GM23338 (cell line): ENCODE data around the gene EFS. TPM values are rescaled to one million over a fixed set of nuclear protein-coding genes. Genes with fewer than 3 reads are reported as not detected.
A peak's percentile ranks its signal among the peaks of the same experiment; 100 is the strongest.

Experiments used
- ATAC-seq: fragments of 200-7000 bp; cut with Tn5 transposase; 3 replicates; pipeline ENCODE4 v1.9.1; 2020
- DNase-seq: peaks from one replicate; pipeline ENCODE4 v3.0.0-alpha.2; 2015; ENCODE audit warnings: low spot score
- H2AFZ ChIP-seq: fragments of 200-600 bp; sonication (generic); 2 replicates; pipeline ENCODE4 v1.8.0; 2016; ENCODE audit warnings: antibody characterized with exemption, mild to moderate bottlenecking, moderate library complexity
- H3F3A ChIP-seq: fragments of 200-600 bp; sonication (generic); replicated peaks from 2 replicates; pipeline ENCODE4 v1.8.0; 2017; ENCODE audit warnings: antibody characterized with exemption, mixed run types, low read depth
- H3K27ac ChIP-seq: fragments of 200-600 bp; sonication (generic); 2 replicates; pipeline ENCODE4 v1.6.1; 2016; ENCODE audit warnings: low read depth
- H3K27me3 ChIP-seq: fragments of 200-600 bp; sonication (generic); 2 replicates; pipeline ENCODE4 v1.8.0; 2016; ENCODE audit warnings: mild to moderate bottlenecking, mixed run types, moderate library complexity; ENCODE audit not compliant: insufficient read depth
- H3K36me3 ChIP-seq: fragments of 200-600 bp; sonication (generic); 2 replicates; pipeline ENCODE4 v1.8.0; 2016; ENCODE audit warnings: mild to moderate bottlenecking; ENCODE audit not compliant: insufficient read depth
- H3K4me1 ChIP-seq: fragments of 200-600 bp; sonication (generic); 2 replicates; pipeline ENCODE4 v1.8.0; 2016; ENCODE audit warnings: mild to moderate bottlenecking, moderate library complexity; ENCODE audit not compliant: insufficient read depth
- H3K4me2 ChIP-seq: fragments of 200-600 bp; sonication (generic); 2 replicates; pipeline ENCODE4 v1.7.1; 2017; ENCODE audit warnings: mixed run types
- H3K4me3 ChIP-seq: fragments of 200-600 bp; sonication (generic); 2 replicates; pipeline ENCODE4 v1.6.1; 2016; ENCODE audit warnings: mixed run types
- H3K79me2 ChIP-seq: fragments of 200-600 bp; sonication (generic); replicated peaks from 2 replicates; pipeline ENCODE4 v1.8.0; 2017; ENCODE audit warnings: mild to moderate bottlenecking; ENCODE audit not compliant: insufficient read depth
- H3K9me2 ChIP-seq: fragments of 200-600 bp; sonication (generic); 2 replicates; pipeline ENCODE4 v1.8.0; 2017; ENCODE audit not compliant: insufficient read depth
- H4K20me1 ChIP-seq: fragments of 200-600 bp; sonication (generic); replicated peaks from 2 replicates; pipeline ENCODE4 v1.8.0; 2017; ENCODE audit warnings: mild to moderate bottlenecking; ENCODE audit not compliant: insufficient read depth
- H3K27ac Mint-ChIP-seq: 2 replicates; pipeline ENCODE4 v1.8.0; 2020; ENCODE audit warnings: inconsistent platforms, mild to moderate bottlenecking, moderate library complexity, mixed read lengths
- H3K27me3 Mint-ChIP-seq: 3 replicates; pipeline ENCODE4 v1.8.0; 2022; ENCODE audit warnings: low read depth, mild to moderate bottlenecking, moderate library complexity, mixed read lengths, inconsistent platforms; ENCODE audit not compliant: insufficient read depth, poor library complexity
- H3K36me3 Mint-ChIP-seq: 3 replicates; pipeline ENCODE4 v1.8.0; 2021; ENCODE audit warnings: low read depth, mild to moderate bottlenecking, inconsistent platforms, moderate library complexity, mixed read lengths
- H3K4me1 Mint-ChIP-seq: 3 replicates; pipeline ENCODE4 v1.8.0; 2020; ENCODE audit warnings: mild to moderate bottlenecking, inconsistent platforms, mixed read lengths
- H3K4me3 Mint-ChIP-seq: 3 replicates; pipeline ENCODE4 v1.8.0; 2021; ENCODE audit warnings: moderate library complexity, mild to moderate bottlenecking, inconsistent platforms, mixed read lengths
- H3K9me3 Mint-ChIP-seq: 3 replicates; pipeline ENCODE4 v1.8.0; 2020; ENCODE audit warnings: moderate library complexity, mild to moderate bottlenecking, inconsistent platforms, mixed read lengths
- CREB1 ChIP-seq: fragments of 250-450 bp; sonication (Bioruptor Pico); IDR thresholded peaks from 2 replicates; pipeline ENCODE4 v1.5.0; 2020; ENCODE audit warnings: low read depth, mild to moderate bottlenecking, moderate library complexity
- EZH2 ChIP-seq: fragments of 200-600 bp; sonication (generic); IDR thresholded peaks from one replicate; pipeline ENCODE4 v1.8.0; 2017; ENCODE audit warnings: antibody characterized with exemption, mild to moderate bottlenecking, low read depth; ENCODE audit not compliant: unreplicated experiment
- JUNB ChIP-seq: IDR thresholded peaks from one replicate; pipeline ENCODE4 v1.6.1; 2016; ENCODE audit warnings: antibody characterized with exemption; ENCODE audit not compliant: unreplicated experiment
- POLR2AphosphoS5 ChIP-seq: IDR thresholded peaks from 2 replicates; pipeline ENCODE4 v1.6.1; 2016; ENCODE audit warnings: antibody characterized with exemption, low read depth
- STAT1 ChIP-seq: IDR thresholded peaks from one replicate; pipeline ENCODE4 v1.6.1; 2016; ENCODE audit warnings: antibody characterized with exemption; ENCODE audit not compliant: unreplicated experiment
- ZNF114 ChIP-seq: fragments of 250-450 bp; sonication (Bioruptor Pico); IDR thresholded peaks from 2 replicates; pipeline ENCODE4 v1.5.0; 2020; ENCODE audit warnings: mild to moderate bottlenecking, moderate library complexity
- ZNF331 ChIP-seq: fragments of 250-450 bp; sonication (Bioruptor Pico); IDR thresholded peaks from 2 replicates; pipeline ENCODE4 v1.5.0; 2020; ENCODE audit warnings: low read depth, mild to moderate bottlenecking, moderate library complexity
- long read RNA-seq: library from polyadenylated mRNA; unstranded; transcript quantifications from one replicate; pipeline ENCODE4 v2.0.0, GENCODE V29; 2020; ENCODE audit not compliant: unreplicated experiment
- polyA plus RNA-seq: library from polyadenylated mRNA; unstranded; fragments of >200 nt; fragmentation: Nextera tagmentation; extraction: Ambion mirVana; gene quantifications from 2 replicates; pipeline ENCODE4 v1.2.1, GENCODE V29; 2016
- total RNA-seq: library from RNA; depleted of rRNA; stranded (reverse); fragments of >200 nt; shearing (Covaris generic); gene quantifications from 2 replicates; pipeline ENCODE4 v1.2.3, GENCODE V29; 2014; rRNA removed
- TF ChIP-seq, protein P1 (sequence below): IDR thresholded peaks from one replicate; pipeline ENCODE4 v1.6.1; 2018; ENCODE audit warnings: antibody characterized with exemption; ENCODE audit not compliant: unreplicated experiment
- TF ChIP-seq, protein P2 (sequence below), 2 experiments: fragments of 200-600 bp in 1 of 2; sonication (generic) in 1 of 2; conservative IDR thresholded peaks; 2 replicates each; pipeline versions ENCODE4 v1.5.1 to v1.6.1; 2016 to 2017; ENCODE audit warnings: antibody characterized with exemption in 2 of 2, low read depth in 2 of 2, mild to moderate bottlenecking in 2 of 2, moderate library complexity in 1 of 2
- TF ChIP-seq, protein P3 (sequence below): IDR thresholded peaks from 2 replicates; pipeline ENCODE4 v1.6.1; 2016; ENCODE audit warnings: antibody characterized with exemption

The EFS gene
- total RNA-seq (13.6 and 18.9 TPM in 2 replicates), polyA plus RNA-seq (5.1 and 6.4 TPM in 2 replicates)
- long read RNA-seq, result 0 reads

- H3K4me3 Mint-ChIP-seq, result peak within 1 kb of the TSS; percentile 90
- peaks cover 37% of the 10 kb centered on the region for H3K27me3 ChIP-seq
- peaks cover 3% of the 10 kb centered on the region; the same call in 1 of the 2 replicates for H4K20me1 ChIP-seq
- H3K4me1 ChIP-seq, result peaks cover 30% of the 10 kb centered on the region
- H3K9me2 ChIP-seq, result peaks cover 4% of the 10 kb centered on the region; the same call in 1 of the 2 replicates
- peak within 1 kb of the TSS; percentile 95 for H2AFZ ChIP-seq
- peaks cover 17% of the 10 kb centered on the region for H3K36me3 Mint-ChIP-seq
- peak; percentile 70 for DNase-seq
- H3K27me3 Mint-ChIP-seq, result peaks cover 37% of the 10 kb centered on the region
- H3K36me3 ChIP-seq, result no peaks in the 10 kb centered on the region
- no peaks in the 10 kb centered on the region; the same call in 2 of the 3 replicates for H3K9me3 Mint-ChIP-seq
- H3F3A ChIP-seq, result peaks cover 18% of the 10 kb centered on the region
- H3K4me3 ChIP-seq, result peak within 1 kb of the TSS; percentile 87
- peaks cover 45% of the 10 kb centered on the region for H3K4me1 Mint-ChIP-seq
- peak within 1 kb of the TSS; percentile 97 for H3K4me2 ChIP-seq
- H3K27ac Mint-ChIP-seq, result 0 out of 2 replicates have a peak within 1 kb of the TSS, but pooled peaks have one; percentile 50
- TF ChIP-seq EZH2 (peak; percentile 7), JUNB (no peak)
- H3K79me2 ChIP-seq, result peaks cover 6% of the 10 kb centered on the region; the same call in 1 of the 2 replicates
- ATAC-seq, result peak; percentile 17
- peak within 1 kb of the TSS; percentile 78; the same call in 1 of the 2 replicates for H3K27ac ChIP-seq
Observed at GRCh38 chr14:23365036-23365731, at the start of gene EFS. Gene EFS, minus strand, starts transcription at chr14:23365172. Its CDS starts 147 bp downstream, at chr14:23365025.

- H3F3A ChIP-seq, result no peaks in the 10 kb centered on the region
- H3K4me3 ChIP-seq, result no peak overlapping the region
- H3K27ac ChIP-seq, result no peak overlapping the region
- no peak overlapping the region for H2AFZ ChIP-seq
- Mint-ChIP-seq H3K4me1 (peaks cover 5% of the 10 kb centered on the region; the same call in 1 of the 3 replicates), H3K9me3 (no peaks in the 10 kb centered on the region; the same call in 2 of the 3 replicates), H3K36me3 (no peaks in the 10 kb centered on the region; the same call in 2 of the 3 replicates), H3K27me3 (peaks cover 28% of the 10 kb centered on the region), H3K4me3 (no peak overlapping the region), H3K27ac (no peak overlapping the region)
- H3K36me3 ChIP-seq, result no peaks in the 10 kb centered on the region
- no peaks in the 10 kb centered on the region for H3K4me1 ChIP-seq
- H3K27me3 ChIP-seq, result no peaks in the 10 kb centered on the region
- no peaks in the 10 kb centered on the region for H4K20me1 ChIP-seq
- H3K79me2 ChIP-seq, result no peaks in the 10 kb centered on the region
- no peak overlapping the region for H3K4me2 ChIP-seq
- ATAC-seq, result no peak
- no peak for DNase-seq
- peaks cover 3% of the 10 kb centered on the region; the same call in 1 of the 2 replicates for H3K9me2 ChIP-seq
- no peak for TF ChIP-seq ZNF331 (CRISPR knock-in tag)
- TF ChIP-seq ZNF114 (CRISPR knock-in tag), result no peak
- TF ChIP-seq, protein P1, sequence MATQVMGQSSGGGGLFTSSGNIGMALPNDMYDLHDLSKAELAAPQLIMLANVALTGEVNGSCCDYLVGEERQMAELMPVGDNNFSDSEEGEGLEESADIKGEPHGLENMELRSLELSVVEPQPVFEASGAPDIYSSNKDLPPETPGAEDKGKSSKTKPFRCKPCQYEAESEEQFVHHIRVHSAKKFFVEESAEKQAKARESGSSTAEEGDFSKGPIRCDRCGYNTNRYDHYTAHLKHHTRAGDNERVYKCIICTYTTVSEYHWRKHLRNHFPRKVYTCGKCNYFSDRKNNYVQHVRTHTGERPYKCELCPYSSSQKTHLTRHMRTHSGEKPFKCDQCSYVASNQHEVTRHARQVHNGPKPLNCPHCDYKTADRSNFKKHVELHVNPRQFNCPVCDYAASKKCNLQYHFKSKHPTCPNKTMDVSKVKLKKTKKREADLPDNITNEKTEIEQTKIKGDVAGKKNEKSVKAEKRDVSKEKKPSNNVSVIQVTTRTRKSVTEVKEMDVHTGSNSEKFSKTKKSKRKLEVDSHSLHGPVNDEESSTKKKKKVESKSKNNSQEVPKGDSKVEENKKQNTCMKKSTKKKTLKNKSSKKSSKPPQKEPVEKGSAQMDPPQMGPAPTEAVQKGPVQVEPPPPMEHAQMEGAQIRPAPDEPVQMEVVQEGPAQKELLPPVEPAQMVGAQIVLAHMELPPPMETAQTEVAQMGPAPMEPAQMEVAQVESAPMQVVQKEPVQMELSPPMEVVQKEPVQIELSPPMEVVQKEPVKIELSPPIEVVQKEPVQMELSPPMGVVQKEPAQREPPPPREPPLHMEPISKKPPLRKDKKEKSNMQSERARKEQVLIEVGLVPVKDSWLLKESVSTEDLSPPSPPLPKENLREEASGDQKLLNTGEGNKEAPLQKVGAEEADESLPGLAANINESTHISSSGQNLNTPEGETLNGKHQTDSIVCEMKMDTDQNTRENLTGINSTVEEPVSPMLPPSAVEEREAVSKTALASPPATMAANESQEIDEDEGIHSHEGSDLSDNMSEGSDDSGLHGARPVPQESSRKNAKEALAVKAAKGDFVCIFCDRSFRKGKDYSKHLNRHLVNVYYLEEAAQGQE, result no peak
- TF ChIP-seq STAT1, result no peak
- TF ChIP-seq CREB1 (CRISPR knock-in tag), result no peak
- no peak for TF ChIP-seq POLR2AphosphoS5
- TF ChIP-seq, protein P2, sequence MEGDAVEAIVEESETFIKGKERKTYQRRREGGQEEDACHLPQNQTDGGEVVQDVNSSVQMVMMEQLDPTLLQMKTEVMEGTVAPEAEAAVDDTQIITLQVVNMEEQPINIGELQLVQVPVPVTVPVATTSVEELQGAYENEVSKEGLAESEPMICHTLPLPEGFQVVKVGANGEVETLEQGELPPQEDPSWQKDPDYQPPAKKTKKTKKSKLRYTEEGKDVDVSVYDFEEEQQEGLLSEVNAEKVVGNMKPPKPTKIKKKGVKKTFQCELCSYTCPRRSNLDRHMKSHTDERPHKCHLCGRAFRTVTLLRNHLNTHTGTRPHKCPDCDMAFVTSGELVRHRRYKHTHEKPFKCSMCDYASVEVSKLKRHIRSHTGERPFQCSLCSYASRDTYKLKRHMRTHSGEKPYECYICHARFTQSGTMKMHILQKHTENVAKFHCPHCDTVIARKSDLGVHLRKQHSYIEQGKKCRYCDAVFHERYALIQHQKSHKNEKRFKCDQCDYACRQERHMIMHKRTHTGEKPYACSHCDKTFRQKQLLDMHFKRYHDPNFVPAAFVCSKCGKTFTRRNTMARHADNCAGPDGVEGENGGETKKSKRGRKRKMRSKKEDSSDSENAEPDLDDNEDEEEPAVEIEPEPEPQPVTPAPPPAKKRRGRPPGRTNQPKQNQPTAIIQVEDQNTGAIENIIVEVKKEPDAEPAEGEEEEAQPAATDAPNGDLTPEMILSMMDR (conservative IDR thresholded peaks at IDR 0.05; ENCODE audit: low read depth in 2 of 2), result no peak
- TF ChIP-seq, protein P3, sequence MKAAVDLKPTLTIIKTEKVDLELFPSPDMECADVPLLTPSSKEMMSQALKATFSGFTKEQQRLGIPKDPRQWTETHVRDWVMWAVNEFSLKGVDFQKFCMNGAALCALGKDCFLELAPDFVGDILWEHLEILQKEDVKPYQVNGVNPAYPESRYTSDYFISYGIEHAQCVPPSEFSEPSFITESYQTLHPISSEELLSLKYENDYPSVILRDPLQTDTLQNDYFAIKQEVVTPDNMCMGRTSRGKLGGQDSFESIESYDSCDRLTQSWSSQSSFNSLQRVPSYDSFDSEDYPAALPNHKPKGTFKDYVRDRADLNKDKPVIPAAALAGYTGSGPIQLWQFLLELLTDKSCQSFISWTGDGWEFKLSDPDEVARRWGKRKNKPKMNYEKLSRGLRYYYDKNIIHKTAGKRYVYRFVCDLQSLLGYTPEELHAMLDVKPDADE, result no peak
Observed at GRCh38 chr14:23414254-23414653, 49.3 kb upstream of the EFS start.
